Measurements from ENCODE around the gene KIF21B.

The KIF21B gene

DNA sequence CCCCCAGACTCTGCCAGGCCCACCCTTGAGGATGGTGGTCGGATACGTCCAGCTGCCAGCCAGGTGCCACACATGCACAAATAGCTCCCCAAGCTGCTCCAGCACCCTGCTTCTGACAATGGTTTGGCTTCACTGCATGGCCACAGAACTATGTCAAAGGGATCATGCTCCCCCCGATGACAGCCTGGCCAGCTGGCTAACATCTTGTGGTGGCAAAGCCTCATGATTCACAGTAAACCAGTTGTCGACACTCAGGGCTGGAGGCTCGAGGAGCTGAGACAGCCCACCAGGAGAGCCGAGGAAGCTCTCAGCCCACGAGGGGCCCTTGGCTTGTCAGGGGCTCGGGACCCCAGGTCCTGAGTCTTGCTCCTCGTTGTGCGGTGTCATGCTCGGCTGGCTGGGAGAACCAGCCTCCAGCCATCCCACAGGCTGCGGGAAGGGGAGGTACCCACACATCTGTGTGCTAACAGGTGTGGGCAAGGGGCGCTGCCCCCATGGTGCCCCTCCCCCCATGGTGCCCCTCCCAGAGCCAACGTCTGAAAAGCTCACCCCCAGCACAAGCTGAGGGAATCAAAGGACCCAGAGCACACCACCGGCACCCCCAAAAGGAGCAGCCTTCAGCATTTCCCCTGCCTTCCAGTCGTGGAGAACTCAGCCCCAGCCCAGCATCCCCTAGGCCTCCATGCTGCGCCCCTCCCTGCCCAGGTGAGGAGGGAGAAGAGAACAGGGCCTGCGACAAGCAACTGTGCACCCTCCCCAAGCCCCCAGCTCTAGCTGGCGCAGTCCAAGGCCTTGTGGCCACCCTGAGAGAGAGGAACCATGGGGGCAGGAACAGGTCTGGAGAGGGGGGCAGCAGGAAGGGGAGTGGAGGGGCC, 41.2 kb downstream of the KIF21B start:
- no peak for TF ChIP-seq CTCF (conservative IDR thresholded peaks at IDR 0.05)
- no peak overlapping the region for H3K27ac ChIP-seq

DNA sequence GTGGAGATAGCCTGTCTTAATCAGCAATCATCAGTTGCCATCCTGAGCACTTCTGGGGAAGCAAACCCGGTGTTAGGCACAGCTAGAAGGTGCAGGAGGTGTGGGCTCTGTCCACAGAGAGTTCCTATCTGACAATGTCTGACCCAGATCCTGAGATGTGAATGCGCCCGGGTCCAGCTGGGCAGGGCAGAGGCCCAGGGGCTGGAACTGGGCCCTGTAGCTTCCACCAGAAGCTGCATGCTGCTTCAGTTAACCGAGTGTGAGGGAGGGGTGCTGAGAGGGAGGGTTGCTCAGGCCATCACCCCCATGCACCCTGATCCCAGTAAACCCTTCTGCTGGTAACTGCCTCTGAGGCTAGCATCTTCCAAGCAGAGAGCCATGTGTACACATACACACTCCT, 42.2 kb downstream of the KIF21B start:
- H3K27ac ChIP-seq, result no peak overlapping the region
- TF ChIP-seq CTCF (conservative IDR thresholded peaks at IDR 0.05), result no peak

DNA sequence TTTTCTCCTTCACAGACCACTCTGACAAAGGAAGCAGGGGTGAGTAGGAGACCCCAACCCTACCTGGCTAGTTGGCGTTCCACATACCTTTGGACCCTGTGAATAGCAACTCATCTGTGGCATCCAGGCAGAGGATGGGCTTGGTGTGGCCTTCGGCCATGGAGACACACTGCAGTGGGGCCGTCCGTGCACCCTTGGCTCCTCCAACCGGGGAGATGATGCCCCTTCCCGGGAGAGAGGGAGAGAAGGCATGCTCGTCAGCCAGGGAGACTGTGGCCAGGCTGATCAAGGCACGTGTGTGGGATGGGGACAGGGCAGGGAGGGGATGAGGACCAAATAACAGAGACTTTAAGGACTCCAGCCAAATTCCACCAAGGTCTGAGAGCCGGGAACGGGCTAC, 42.6 kb downstream of the KIF21B start:
- no peak for TF ChIP-seq CTCF (conservative IDR thresholded peaks at IDR 0.05)
- no peak overlapping the region for H3K27ac ChIP-seq

- no peak overlapping the region for H3K27ac ChIP-seq
- TF ChIP-seq CTCF (conservative IDR thresholded peaks at IDR 0.05), result no peak
Measured at GRCh38 chr1:200980452-200980772, 43.1 kb downstream of the KIF21B start.

DNA sequence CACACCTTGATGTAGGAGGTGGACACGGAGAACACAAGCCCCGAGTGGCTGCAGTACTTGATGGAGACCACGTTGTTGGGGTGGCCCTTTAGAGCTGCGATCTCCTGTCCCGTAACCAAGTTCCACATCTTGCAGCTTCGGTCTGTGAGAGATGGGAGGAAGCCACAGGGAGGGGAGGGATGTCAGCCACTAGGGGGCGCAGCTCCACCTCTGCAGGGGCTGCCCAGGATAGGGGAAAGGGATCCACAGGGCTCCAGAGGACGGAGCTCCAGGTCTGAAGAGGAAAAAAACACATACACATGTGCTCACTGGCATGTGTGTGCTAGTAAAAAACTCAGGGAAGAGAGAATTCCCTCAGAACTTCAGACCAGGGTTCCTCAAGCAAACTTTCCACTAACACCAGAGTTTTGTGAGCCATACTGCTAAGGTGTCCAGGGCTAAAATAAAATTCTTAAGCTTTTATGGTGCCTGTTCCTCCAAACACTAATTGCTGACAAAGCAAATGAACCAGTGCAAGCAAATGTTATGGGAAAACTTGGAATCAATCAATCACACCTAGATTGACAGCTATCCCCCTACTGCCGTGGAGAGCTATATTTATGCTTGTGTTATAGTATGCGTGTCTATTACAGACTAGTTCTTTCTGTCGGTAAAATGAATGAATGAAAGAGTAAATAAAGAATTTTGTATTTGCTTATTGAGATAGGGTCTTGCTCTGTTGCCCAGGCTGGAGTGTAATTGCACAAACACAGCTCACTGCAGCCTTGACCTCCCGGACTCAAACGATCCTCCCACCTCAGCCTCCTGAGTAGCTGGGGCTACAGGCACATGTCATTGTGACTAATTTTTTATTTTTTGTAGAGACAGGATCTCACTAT, 43.7 kb downstream of the KIF21B start:
- TF ChIP-seq CTCF (conservative IDR thresholded peaks at IDR 0.05), result peak; percentile 72
- H3K27ac ChIP-seq, result no peak overlapping the region

- no peak for TF ChIP-seq CTCF (conservative IDR thresholded peaks at IDR 0.05)
- H3K27ac ChIP-seq, result no peak overlapping the region
Measured at GRCh38 chr1:200977071-200977754, 46.3 kb downstream of the KIF21B start.

DNA sequence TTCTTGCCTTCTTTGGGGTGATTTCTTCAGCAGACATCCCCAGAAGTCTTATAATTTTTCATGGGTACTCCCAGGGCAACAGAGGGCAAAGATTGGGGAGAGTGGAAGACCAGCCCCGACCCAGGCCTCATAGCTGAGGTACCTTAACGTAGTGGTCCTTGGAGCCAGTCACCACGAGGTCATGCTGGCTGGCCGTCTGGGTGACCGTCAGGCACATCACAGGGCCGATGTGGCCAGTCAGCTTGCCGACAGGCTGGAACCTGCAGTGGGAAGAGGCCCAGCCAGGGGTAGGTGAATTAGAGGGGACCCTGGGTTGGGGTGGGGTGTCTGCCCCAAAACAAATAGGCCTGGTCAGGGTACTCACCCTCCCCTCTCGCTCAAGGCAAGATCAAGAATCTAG, 46.9 kb downstream of the KIF21B start:
- no peak overlapping the region for H3K27ac ChIP-seq
- no peak for TF ChIP-seq CTCF (conservative IDR thresholded peaks at IDR 0.05)
